ENCODE results near the gene CENPU. TPM values are rescaled to one million over a fixed set of nuclear protein-coding genes. Genes with fewer than 3 reads are reported as not detected.

Gene CENPU
- polyA plus RNA-seq, 1 donor from 2014 or later: 13.0 TPM

DNA sequence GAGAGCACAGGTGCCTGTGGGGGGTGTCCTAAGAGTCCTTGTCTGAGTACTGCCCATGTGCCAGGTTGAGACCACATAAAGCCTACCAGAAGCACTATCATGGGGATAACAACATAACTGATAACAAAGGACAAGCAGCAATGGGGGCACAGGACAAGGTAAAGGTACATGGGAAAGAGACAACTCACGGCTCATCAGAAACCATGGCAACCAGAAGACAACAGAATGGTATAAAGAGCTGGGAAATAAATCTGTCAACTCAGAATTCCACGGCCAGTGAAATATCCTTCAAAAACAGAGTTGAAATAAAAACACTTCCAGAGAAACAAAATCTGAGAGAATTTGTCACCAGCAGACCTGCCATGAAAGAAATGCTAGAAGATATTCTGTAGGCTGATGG is 20.0 kb downstream of the CENPU start:
- Histone ChIP-seq H3F3A (ENCODE audit: insufficient read depth, low read length, poor library complexity, severe bottlenecking) (no peaks in the 10 kb centered on the region), H3K36me3 (ENCODE audit: insufficient read depth, low read length) (no peaks in the 10 kb centered on the region), H3K4me3 (ENCODE audit: low read length) (no peak overlapping the region), H3K4me2 (ENCODE audit: low read length) (no peak overlapping the region), H3K27ac (ENCODE audit: low read length) (no peak overlapping the region), H4K20me1 (ENCODE audit: insufficient read depth) (no peaks in the 10 kb centered on the region), H3K9me3 (ENCODE audit: low read length) (no peaks in the 10 kb centered on the region), H2AFZ (ENCODE audit: low read depth, low read length) (no peak overlapping the region), H3K27me3 (ENCODE audit: insufficient read depth, low read depth, low read length) (no peaks in the 10 kb centered on the region), H3K79me2 (replicated peaks; ENCODE audit: insufficient read depth, low read length) (no peaks in the 10 kb centered on the region), H3K9me2 (ENCODE audit: insufficient read depth, low read length) (no peaks in the 10 kb centered on the region), H3K9ac (ENCODE audit: low read length) (no peak overlapping the region)
- TF ChIP-seq, protein P1, sequence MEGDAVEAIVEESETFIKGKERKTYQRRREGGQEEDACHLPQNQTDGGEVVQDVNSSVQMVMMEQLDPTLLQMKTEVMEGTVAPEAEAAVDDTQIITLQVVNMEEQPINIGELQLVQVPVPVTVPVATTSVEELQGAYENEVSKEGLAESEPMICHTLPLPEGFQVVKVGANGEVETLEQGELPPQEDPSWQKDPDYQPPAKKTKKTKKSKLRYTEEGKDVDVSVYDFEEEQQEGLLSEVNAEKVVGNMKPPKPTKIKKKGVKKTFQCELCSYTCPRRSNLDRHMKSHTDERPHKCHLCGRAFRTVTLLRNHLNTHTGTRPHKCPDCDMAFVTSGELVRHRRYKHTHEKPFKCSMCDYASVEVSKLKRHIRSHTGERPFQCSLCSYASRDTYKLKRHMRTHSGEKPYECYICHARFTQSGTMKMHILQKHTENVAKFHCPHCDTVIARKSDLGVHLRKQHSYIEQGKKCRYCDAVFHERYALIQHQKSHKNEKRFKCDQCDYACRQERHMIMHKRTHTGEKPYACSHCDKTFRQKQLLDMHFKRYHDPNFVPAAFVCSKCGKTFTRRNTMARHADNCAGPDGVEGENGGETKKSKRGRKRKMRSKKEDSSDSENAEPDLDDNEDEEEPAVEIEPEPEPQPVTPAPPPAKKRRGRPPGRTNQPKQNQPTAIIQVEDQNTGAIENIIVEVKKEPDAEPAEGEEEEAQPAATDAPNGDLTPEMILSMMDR (IDR thresholded peaks at IDR 0.05; ENCODE audit: poor library complexity, severe bottlenecking): no peak
- TF ChIP-seq MXI1 (conservative IDR thresholded peaks at IDR 0.05; ENCODE audit: poor library complexity, severe bottlenecking) (no peak), EP300 (conservative IDR thresholded peaks at IDR 0.05; ENCODE audit: poor library complexity, severe bottlenecking) (no peak), EZH2 (IDR thresholded peaks at IDR 0.05; ENCODE audit: borderline replicate concordance, insufficient read depth, low read length, poor library complexity, severe bottlenecking) (no peak), POLR2AphosphoS5 (IDR thresholded peaks at IDR 0.05) (no peak), SMC3 (conservative IDR thresholded peaks at IDR 0.05; ENCODE audit: poor library complexity) (no peak), RAD21 (conservative IDR thresholded peaks at IDR 0.05) (no peak)
- TF ChIP-seq, protein P2, sequence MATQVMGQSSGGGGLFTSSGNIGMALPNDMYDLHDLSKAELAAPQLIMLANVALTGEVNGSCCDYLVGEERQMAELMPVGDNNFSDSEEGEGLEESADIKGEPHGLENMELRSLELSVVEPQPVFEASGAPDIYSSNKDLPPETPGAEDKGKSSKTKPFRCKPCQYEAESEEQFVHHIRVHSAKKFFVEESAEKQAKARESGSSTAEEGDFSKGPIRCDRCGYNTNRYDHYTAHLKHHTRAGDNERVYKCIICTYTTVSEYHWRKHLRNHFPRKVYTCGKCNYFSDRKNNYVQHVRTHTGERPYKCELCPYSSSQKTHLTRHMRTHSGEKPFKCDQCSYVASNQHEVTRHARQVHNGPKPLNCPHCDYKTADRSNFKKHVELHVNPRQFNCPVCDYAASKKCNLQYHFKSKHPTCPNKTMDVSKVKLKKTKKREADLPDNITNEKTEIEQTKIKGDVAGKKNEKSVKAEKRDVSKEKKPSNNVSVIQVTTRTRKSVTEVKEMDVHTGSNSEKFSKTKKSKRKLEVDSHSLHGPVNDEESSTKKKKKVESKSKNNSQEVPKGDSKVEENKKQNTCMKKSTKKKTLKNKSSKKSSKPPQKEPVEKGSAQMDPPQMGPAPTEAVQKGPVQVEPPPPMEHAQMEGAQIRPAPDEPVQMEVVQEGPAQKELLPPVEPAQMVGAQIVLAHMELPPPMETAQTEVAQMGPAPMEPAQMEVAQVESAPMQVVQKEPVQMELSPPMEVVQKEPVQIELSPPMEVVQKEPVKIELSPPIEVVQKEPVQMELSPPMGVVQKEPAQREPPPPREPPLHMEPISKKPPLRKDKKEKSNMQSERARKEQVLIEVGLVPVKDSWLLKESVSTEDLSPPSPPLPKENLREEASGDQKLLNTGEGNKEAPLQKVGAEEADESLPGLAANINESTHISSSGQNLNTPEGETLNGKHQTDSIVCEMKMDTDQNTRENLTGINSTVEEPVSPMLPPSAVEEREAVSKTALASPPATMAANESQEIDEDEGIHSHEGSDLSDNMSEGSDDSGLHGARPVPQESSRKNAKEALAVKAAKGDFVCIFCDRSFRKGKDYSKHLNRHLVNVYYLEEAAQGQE (IDR thresholded peaks at IDR 0.05; ENCODE audit: borderline replicate concordance): no peak

DNA sequence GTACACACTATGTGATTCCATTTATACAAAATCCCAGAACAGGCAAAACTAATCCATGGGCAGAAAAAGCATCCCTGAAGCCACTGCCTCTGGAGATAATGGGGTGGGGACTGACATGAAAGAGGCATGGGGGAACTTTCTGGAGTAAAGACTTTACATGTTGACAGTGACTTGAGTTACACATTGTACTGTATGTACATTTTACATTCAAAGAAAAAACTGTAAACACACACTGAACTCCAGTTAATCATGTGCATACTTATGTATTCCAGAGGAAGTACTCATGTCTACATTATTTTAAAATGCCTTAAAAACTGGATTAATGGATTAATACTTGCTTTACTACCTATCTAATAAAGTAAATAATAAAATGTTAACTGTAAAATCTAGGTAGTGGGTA is 21.6 kb downstream of the CENPU start:
- H3K36me3 ChIP-seq (ENCODE audit: insufficient read depth, low read length): no peaks in the 10 kb centered on the region
- no peaks in the 10 kb centered on the region for H3K9me2 ChIP-seq (ENCODE audit: insufficient read depth, low read length)
- H3K9ac ChIP-seq (ENCODE audit: low read length): no peak overlapping the region
- no peaks in the 10 kb centered on the region for H3K27me3 ChIP-seq (ENCODE audit: insufficient read depth, low read depth, low read length)
- no peak overlapping the region for H3K4me2 ChIP-seq (ENCODE audit: low read length)
- no peak overlapping the region for H3K27ac ChIP-seq (ENCODE audit: low read length)
- H4K20me1 ChIP-seq (ENCODE audit: insufficient read depth): no peaks in the 10 kb centered on the region
- TF ChIP-seq EP300 (conservative IDR thresholded peaks at IDR 0.05; ENCODE audit: poor library complexity, severe bottlenecking) (no peak), POLR2AphosphoS5 (IDR thresholded peaks at IDR 0.05) (no peak), EZH2 (IDR thresholded peaks at IDR 0.05; ENCODE audit: borderline replicate concordance, insufficient read depth, low read length, poor library complexity, severe bottlenecking) (no peak), SMC3 (conservative IDR thresholded peaks at IDR 0.05; ENCODE audit: poor library complexity) (no peak)
- TF ChIP-seq, protein P1 (IDR thresholded peaks at IDR 0.05; ENCODE audit: poor library complexity, severe bottlenecking): no peak
- H3K4me3 ChIP-seq (ENCODE audit: low read length): no peak overlapping the region
- H3K79me2 ChIP-seq (replicated peaks; ENCODE audit: insufficient read depth, low read length): no peaks in the 10 kb centered on the region
- H3F3A ChIP-seq (ENCODE audit: insufficient read depth, low read length, poor library complexity, severe bottlenecking): no peaks in the 10 kb centered on the region
- H2AFZ ChIP-seq (ENCODE audit: low read depth, low read length): no peak overlapping the region
- no peaks in the 10 kb centered on the region for H3K9me3 ChIP-seq (ENCODE audit: low read length)
